Vagina (tissue), 2 donors: ENCODE results near the gene THBD.

Experiments
- POLR2A ChIP-seq, 2 donors: fragments of 450-650 bp; IDR thresholded peaks; one replicate each; pipeline ENCODE4 v1.6.1; 2017; ENCODE audit warnings: antibody characterized with exemption in 2 of 2, mild to moderate bottlenecking in 2 of 2, moderate library complexity in 2 of 2
- POLR2AphosphoS5 ChIP-seq, 2 donors: sonication (generic); formaldehyde crosslinking; IDR thresholded peaks; one replicate each; pipeline ENCODE4 v1.9.0; 2017; ENCODE audit warnings: antibody characterized with exemption in 2 of 2, mild to moderate bottlenecking in 2 of 2, low read depth in 1 of 2; ENCODE audit not compliant: insufficient read depth in 1 of 2
- TF ChIP-seq, protein P1 (sequence below), 3 experiments: fragments of 450-650 bp in 2 of 3; fragments of 200-600 bp in 1 of 3; sonication (generic) in 1 of 3; IDR thresholded peaks; one replicate each; pipeline ENCODE4 v1.5.1; 2017 to 2019; ENCODE audit warnings: antibody characterized with exemption in 3 of 3, mild to moderate bottlenecking in 2 of 3, moderate library complexity in 2 of 3

DNA sequence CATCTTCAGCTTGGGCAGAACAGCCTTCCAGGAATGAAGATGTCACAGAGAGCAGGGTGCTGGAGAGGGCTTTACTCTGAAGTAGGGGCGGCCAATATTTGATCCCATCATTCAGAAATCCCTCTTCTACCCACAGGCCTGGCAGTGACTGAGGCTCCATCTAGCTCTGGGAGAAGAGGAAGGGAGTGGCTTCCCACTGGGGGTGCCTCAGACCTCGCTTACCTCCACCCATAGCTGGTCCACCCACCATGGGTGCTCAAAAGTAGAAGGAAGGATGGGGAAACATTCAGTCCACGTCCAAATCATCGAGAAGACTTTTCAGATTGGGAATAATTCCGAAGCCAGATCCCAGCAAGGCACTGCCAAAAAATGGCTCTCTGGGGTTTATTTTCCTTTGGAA, 11.8 kb upstream of the THBD start:
- TF ChIP-seq, protein P1, sequence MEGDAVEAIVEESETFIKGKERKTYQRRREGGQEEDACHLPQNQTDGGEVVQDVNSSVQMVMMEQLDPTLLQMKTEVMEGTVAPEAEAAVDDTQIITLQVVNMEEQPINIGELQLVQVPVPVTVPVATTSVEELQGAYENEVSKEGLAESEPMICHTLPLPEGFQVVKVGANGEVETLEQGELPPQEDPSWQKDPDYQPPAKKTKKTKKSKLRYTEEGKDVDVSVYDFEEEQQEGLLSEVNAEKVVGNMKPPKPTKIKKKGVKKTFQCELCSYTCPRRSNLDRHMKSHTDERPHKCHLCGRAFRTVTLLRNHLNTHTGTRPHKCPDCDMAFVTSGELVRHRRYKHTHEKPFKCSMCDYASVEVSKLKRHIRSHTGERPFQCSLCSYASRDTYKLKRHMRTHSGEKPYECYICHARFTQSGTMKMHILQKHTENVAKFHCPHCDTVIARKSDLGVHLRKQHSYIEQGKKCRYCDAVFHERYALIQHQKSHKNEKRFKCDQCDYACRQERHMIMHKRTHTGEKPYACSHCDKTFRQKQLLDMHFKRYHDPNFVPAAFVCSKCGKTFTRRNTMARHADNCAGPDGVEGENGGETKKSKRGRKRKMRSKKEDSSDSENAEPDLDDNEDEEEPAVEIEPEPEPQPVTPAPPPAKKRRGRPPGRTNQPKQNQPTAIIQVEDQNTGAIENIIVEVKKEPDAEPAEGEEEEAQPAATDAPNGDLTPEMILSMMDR (IDR thresholded peaks at IDR 0.05): no peak
- TF ChIP-seq POLR2A (IDR thresholded peaks at IDR 0.05) (no peak), POLR2AphosphoS5 (IDR thresholded peaks at IDR 0.05; ENCODE audit: insufficient read depth in 1 of 2, low read depth in 1 of 2) (no peak)
